HEK293 (cell line): Measurements from ENCODE around the gene CNTRL.

Experiments
- CTCF ChIA-PET: fragments of 350-600 bp; formaldehyde crosslinking; extraction: SDS; loops from one replicate; lab custom pipeline; 2021; ENCODE audit warnings: antibody characterized with exemption; lab: Yijun Ruan, JAX
- POLR2A ChIA-PET: fragments of 300-600 bp; formaldehyde crosslinking; extraction: SDS; loops from one replicate; lab custom pipeline; 2020; ENCODE audit warnings: antibody characterized with exemption, inconsistent platforms; lab: Yijun Ruan, JAX
- H3K27ac ChIP-seq: fragments of 200-500 bp; sonication (Bioruptor generic); 2 replicates; pipeline ENCODE4 v1.5.1; 2014; ENCODE audit warnings: low read depth, low read length, control low read depth, inconsistent platforms; ENCODE audit errors: extremely low read depth
- H3K36me3 ChIP-seq, 2 experiments: fragments of 200-500 bp in 1 of 2; sonication (Bioruptor generic) in 1 of 2; 1 replicate in 1 of 2; 2 replicates in 1 of 2; pipeline ENCODE4 v1.5.1; 2014 to 2017; ENCODE audit warnings: inconsistent platforms in 2 of 2, low read length in 2 of 2; ENCODE audit not compliant: control insufficient read depth in 2 of 2, insufficient read depth in 1 of 2
- H3K4me1 ChIP-seq: fragments of 200-500 bp; sonication (Bioruptor generic); 2 replicates; pipeline ENCODE4 v1.5.1; 2014; ENCODE audit warnings: mild to moderate bottlenecking, low read length, inconsistent platforms; ENCODE audit not compliant: control insufficient read depth, insufficient read depth
- H3K4me3 ChIP-seq: 2 replicates; pipeline ENCODE4 v1.5.1; 2011; ENCODE audit warnings: low read depth, mild to moderate bottlenecking, control low read depth, low read length, moderate library complexity
- H3K9me3 ChIP-seq: fragments of 200-500 bp; sonication (Bioruptor generic); 2 replicates; pipeline ENCODE4 v1.5.1; 2014; ENCODE audit warnings: low read depth, low read length, inconsistent platforms; ENCODE audit not compliant: control insufficient read depth, insufficient read depth
- EGR2 ChIP-seq: fragments of 450-650 bp; formaldehyde crosslinking; IDR thresholded peaks from 2 replicates; pipeline ENCODE4 v1.5.1; 2016; ENCODE audit warnings: low read depth, missing biosample characterization, missing genetic modification characterization
- GFI1B ChIP-seq: fragments of 450-650 bp; formaldehyde crosslinking; IDR thresholded peaks from 2 replicates; pipeline ENCODE4 v1.5.1; 2016; ENCODE audit warnings: missing biosample characterization, missing genetic modification characterization
- KLF10 ChIP-seq: fragments of 450-650 bp; IDR thresholded peaks from 2 replicates; pipeline ENCODE4 v1.5.1; 2018; ENCODE audit warnings: missing biosample characterization, mild to moderate bottlenecking, missing genetic modification characterization
- KLF16 ChIP-seq: fragments of 450-650 bp; formaldehyde crosslinking; IDR thresholded peaks from 2 replicates; pipeline ENCODE4 v1.5.1; 2017; ENCODE audit warnings: missing biosample characterization, missing genetic modification characterization
- OVOL3 ChIP-seq: fragments of 450-650 bp; formaldehyde crosslinking; IDR thresholded peaks from 2 replicates; pipeline ENCODE4 v1.5.1; 2016; ENCODE audit warnings: missing biosample characterization, missing genetic modification characterization
- PRDM6 ChIP-seq: fragments of 450-650 bp; formaldehyde crosslinking; IDR thresholded peaks from 2 replicates; pipeline ENCODE4 v1.5.1; 2017; ENCODE audit warnings: missing biosample characterization, missing genetic modification characterization
- SP2 ChIP-seq: fragments of 450-650 bp; formaldehyde crosslinking; IDR thresholded peaks from 2 replicates; pipeline ENCODE4 v1.5.1; 2016; ENCODE audit warnings: missing biosample characterization, missing genetic modification characterization
- TCF7L2 ChIP-seq: IDR thresholded peaks from 2 replicates; pipeline ENCODE4 v1.6.1; 2011; ENCODE audit warnings: low read depth, mild to moderate bottlenecking, inconsistent platforms, low read length, moderate library complexity, borderline replicate concordance
- ZBTB8A ChIP-seq: fragments of 450-650 bp; formaldehyde crosslinking; IDR thresholded peaks from 2 replicates; pipeline ENCODE4 v1.5.1; 2016; ENCODE audit warnings: missing biosample characterization, missing genetic modification characterization
- ZFP69B ChIP-seq: fragments of 450-650 bp; formaldehyde crosslinking; IDR thresholded peaks from 2 replicates; pipeline ENCODE4 v1.5.1; 2016; ENCODE audit warnings: missing biosample characterization, missing genetic modification characterization
- ZNF155 ChIP-seq: fragments of 450-650 bp; formaldehyde crosslinking; IDR thresholded peaks from 2 replicates; pipeline ENCODE4 v1.5.1; 2016; ENCODE audit warnings: missing biosample characterization, missing genetic modification characterization
- ZNF302 ChIP-seq: fragments of 450-650 bp; formaldehyde crosslinking; IDR thresholded peaks from 2 replicates; pipeline ENCODE4 v1.5.1; 2016; ENCODE audit warnings: missing biosample characterization, missing genetic modification characterization, low read depth
- ZNF416 ChIP-seq: fragments of 450-650 bp; formaldehyde crosslinking; IDR thresholded peaks from 2 replicates; pipeline ENCODE4 v1.5.1; 2016; ENCODE audit warnings: missing biosample characterization, missing genetic modification characterization
- ZNF433 ChIP-seq: fragments of 450-650 bp; formaldehyde crosslinking; IDR thresholded peaks from 2 replicates; pipeline ENCODE4 v1.5.1; 2016; ENCODE audit warnings: missing biosample characterization, missing genetic modification characterization, low read depth
- ZNF501 ChIP-seq: fragments of 450-650 bp; formaldehyde crosslinking; IDR thresholded peaks from 2 replicates; pipeline ENCODE4 v1.5.1; 2016; ENCODE audit warnings: missing biosample characterization, missing genetic modification characterization
- ZNF585B ChIP-seq: fragments of 450-650 bp; formaldehyde crosslinking; IDR thresholded peaks from 2 replicates; pipeline ENCODE4 v1.5.1; 2016; ENCODE audit warnings: missing biosample characterization, missing genetic modification characterization
- ZNF639 ChIP-seq: fragments of 450-650 bp; formaldehyde crosslinking; IDR thresholded peaks from 2 replicates; pipeline ENCODE4 v1.5.1; 2016; ENCODE audit warnings: missing biosample characterization, missing genetic modification characterization
- ZNF792 ChIP-seq: fragments of 450-650 bp; formaldehyde crosslinking; IDR thresholded peaks from 2 replicates; pipeline ENCODE4 v1.5.1; 2016; ENCODE audit warnings: missing biosample characterization, missing genetic modification characterization
- TF ChIP-seq, protein P1 (sequence below): fragments of 450-650 bp; formaldehyde crosslinking; IDR thresholded peaks from 2 replicates; pipeline ENCODE4 v1.5.1; 2016; ENCODE audit warnings: missing biosample characterization, missing genetic modification characterization
- TF ChIP-seq, protein P2 (sequence below): fragments of 450-650 bp; formaldehyde crosslinking; IDR thresholded peaks from 2 replicates; pipeline ENCODE4 v1.5.1; 2017; ENCODE audit warnings: missing biosample characterization, missing genetic modification characterization

CNTRL gene

DNA sequence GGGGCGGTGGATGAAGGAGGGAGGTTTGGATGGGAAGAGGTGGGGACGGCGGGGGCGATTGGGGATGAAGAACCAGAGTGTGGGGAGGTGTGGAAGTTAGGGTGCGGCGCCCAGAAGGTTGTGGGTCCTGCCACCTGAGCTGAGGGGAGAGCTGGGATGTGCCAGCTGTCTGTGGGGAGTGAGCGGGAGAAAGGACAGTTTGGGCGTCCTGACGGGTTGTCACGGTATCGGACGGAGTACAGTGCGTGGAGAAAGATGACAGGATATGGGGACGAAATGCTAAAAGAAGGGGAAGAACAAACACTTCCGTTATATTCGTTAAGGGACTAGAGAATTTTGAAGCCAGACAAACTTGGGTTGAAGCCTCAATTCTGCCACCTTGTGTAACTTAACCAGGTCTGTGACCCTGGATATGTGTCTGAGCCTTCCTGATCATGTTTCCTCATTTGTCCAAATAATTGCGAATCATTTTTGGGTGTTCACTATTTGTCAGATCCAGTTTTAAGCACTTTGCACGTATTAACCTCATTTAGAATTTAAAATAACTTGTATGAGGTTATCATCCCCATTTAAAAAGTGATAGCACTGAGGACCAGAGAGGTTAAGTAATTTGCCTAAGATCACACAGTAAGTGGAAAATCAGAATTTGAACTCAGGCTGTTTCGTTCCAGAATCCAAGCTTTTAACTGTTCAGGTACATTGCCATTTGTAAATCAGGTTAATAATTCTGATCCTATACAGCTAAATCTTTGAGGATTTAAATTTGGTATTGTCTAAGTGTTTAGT, 689 bp downstream of the CNTRL start (continued):
- TF ChIP-seq, protein P1, sequence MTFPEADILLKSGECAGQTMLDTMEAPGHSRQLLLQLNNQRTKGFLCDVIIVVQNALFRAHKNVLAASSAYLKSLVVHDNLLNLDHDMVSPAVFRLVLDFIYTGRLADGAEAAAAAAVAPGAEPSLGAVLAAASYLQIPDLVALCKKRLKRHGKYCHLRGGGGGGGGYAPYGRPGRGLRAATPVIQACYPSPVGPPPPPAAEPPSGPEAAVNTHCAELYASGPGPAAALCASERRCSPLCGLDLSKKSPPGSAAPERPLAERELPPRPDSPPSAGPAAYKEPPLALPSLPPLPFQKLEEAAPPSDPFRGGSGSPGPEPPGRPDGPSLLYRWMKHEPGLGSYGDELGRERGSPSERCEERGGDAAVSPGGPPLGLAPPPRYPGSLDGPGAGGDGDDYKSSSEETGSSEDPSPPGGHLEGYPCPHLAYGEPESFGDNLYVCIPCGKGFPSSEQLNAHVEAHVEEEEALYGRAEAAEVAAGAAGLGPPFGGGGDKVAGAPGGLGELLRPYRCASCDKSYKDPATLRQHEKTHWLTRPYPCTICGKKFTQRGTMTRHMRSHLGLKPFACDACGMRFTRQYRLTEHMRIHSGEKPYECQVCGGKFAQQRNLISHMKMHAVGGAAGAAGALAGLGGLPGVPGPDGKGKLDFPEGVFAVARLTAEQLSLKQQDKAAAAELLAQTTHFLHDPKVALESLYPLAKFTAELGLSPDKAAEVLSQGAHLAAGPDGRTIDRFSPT (tag by site-specific recombination), result peak; percentile 27; the same call in 1 of the 2 replicates
- TF ChIP-seq ZFP69B (tag by site-specific recombination) (0 out of 2 replicates have a peak, but pooled peaks have one; percentile 4), KLF16 (tag by site-specific recombination) (0 out of 2 replicates have a peak, but pooled peaks have one; percentile 8)
- TF ChIP-seq, all 188 proteins: peak for 28

GRCh38 chr9:121082075-121082474, 7.3 kb downstream of the CNTRL start:
- no peaks in the 10 kb centered on the region for H3K9me3 ChIP-seq
- H3K27ac ChIP-seq, result no peak overlapping the region
- CTCF ChIA-PET, result interaction anchor here (0.6 to 1.9 kb wide), 3 partner anchors 22 to 326 kb away, joined by 3 to 5 read pairs (median 4); no protein-coding TSS in a partner anchor
- TF ChIP-seq TCF7L2 (no peak), ZNF416 (no peak), SP2 (no peak), ZNF639 (no peak), ZNF155 (tag by site-specific recombination) (no peak), ZNF585B (tag by site-specific recombination) (no peak)
- POLR2A ChIA-PET, result no interaction called here
- H3K4me3 ChIP-seq, result no peak overlapping the region
- peaks cover 0 to 7% of the 10 kb centered on the region in 2 experiments; a peak in 1 of 3 replicates for H3K36me3 ChIP-seq
- H3K4me1 ChIP-seq, result no peaks in the 10 kb centered on the region

- ChIA-PET CTCF (no interaction called here), POLR2A (no interaction called here)
- Histone ChIP-seq H3K27ac (no peak overlapping the region), H3K4me3 (no peak overlapping the region), H3K4me1 (no peaks in the 10 kb centered on the region), H3K9me3 (no peaks in the 10 kb centered on the region), H3K36me3 (peaks cover 0 to 12% of the 10 kb centered on the region in 2 experiments; a peak in 1 of 3 replicates)
- TF ChIP-seq GFI1B (tag by site-specific recombination), result no peak
- no peak for TF ChIP-seq ZNF585B (tag by site-specific recombination)
- TF ChIP-seq ZNF501 (tag by site-specific recombination), result no peak
- no peak for TF ChIP-seq ZNF433 (tag by site-specific recombination)
- TF ChIP-seq EGR2 (tag by site-specific recombination), result no peak
- no peak for TF ChIP-seq ZFP69B (tag by site-specific recombination)
- no peak for TF ChIP-seq ZBTB8A (tag by site-specific recombination)
- TF ChIP-seq KLF10 (tag by site-specific recombination), result no peak
- no peak for TF ChIP-seq ZNF792 (tag by site-specific recombination)
- TF ChIP-seq PRDM6, result no peak
- TF ChIP-seq, protein P2, sequence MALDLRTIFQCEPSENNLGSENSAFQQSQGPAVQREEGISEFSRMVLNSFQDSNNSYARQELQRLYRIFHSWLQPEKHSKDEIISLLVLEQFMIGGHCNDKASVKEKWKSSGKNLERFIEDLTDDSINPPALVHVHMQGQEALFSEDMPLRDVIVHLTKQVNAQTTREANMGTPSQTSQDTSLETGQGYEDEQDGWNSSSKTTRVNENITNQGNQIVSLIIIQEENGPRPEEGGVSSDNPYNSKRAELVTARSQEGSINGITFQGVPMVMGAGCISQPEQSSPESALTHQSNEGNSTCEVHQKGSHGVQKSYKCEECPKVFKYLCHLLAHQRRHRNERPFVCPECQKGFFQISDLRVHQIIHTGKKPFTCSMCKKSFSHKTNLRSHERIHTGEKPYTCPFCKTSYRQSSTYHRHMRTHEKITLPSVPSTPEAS (tag by site-specific recombination), result no peak
- TF ChIP-seq OVOL3 (tag by site-specific recombination), result no peak
- no peak for TF ChIP-seq ZNF302 (tag by site-specific recombination)
These were observed 10.9 kb downstream of the CNTRL start for GRCh38 chr9:121085661-121086060.
